H9 (cell line): Measurements from ENCODE around the gene PTCH1. TPM values are rescaled to one million over a fixed set of nuclear protein-coding genes. Genes with fewer than 3 reads are reported as not detected.

Experiments
- DNase-seq: peaks from one replicate; pipeline ENCODE4 v3.0.0-alpha.2; 2017
- H2AFZ ChIP-seq: one replicate; pipeline ENCODE4 v1.6.1; 2013; ENCODE audit warnings: mild to moderate bottlenecking, low read length, control low read depth, moderate library complexity
- H2AK5ac ChIP-seq: 2 replicates; pipeline ENCODE4 v1.6.1; 2013; ENCODE audit warnings: low read length, control low read depth, mixed read lengths; ENCODE audit not compliant: insufficient read length
- H2BK120ac ChIP-seq: one replicate; pipeline ENCODE4 v1.6.1; 2013; ENCODE audit warnings: low read depth, mild to moderate bottlenecking, low read length, control low read depth, inconsistent platforms; ENCODE audit not compliant: poor library complexity, severe bottlenecking
- H2BK12ac ChIP-seq: 2 replicates; pipeline ENCODE4 v1.6.1; 2013; ENCODE audit warnings: low read length, control low read depth, mixed read lengths, low read depth; ENCODE audit not compliant: insufficient read length
- H2BK15ac ChIP-seq: 2 replicates; pipeline ENCODE4 v1.6.1; 2013; ENCODE audit warnings: low read depth, low read length, control low read depth
- H2BK20ac ChIP-seq: one replicate; pipeline ENCODE4 v1.6.1; 2013; ENCODE audit warnings: low read depth, mild to moderate bottlenecking, low read length, control low read depth, inconsistent platforms; ENCODE audit not compliant: poor library complexity, severe bottlenecking
- H2BK5ac ChIP-seq: 2 replicates; pipeline ENCODE4 v1.6.1; 2013; ENCODE audit warnings: low read length, control low read depth, mixed read lengths; ENCODE audit not compliant: insufficient read length
- H3K14ac ChIP-seq: 2 replicates; pipeline ENCODE4 v1.6.1; 2013; ENCODE audit warnings: low read length, control low read depth; ENCODE audit not compliant: insufficient read depth
- H3K18ac ChIP-seq: 2 replicates; pipeline ENCODE4 v1.6.1; 2013; ENCODE audit warnings: low read depth, mild to moderate bottlenecking, mixed read lengths, low read length, control low read depth; ENCODE audit not compliant: insufficient read length
- H3K23ac ChIP-seq: 2 replicates; pipeline ENCODE4 v1.6.1; 2013; ENCODE audit warnings: low read length, control low read depth, mixed read lengths, low read depth; ENCODE audit not compliant: insufficient read length
- H3K23me2 ChIP-seq: 2 replicates; pipeline ENCODE4 v1.6.1; 2013; ENCODE audit warnings: low read depth, mild to moderate bottlenecking, mixed read lengths, low read length, control low read depth; ENCODE audit not compliant: insufficient read length, poor library complexity, severe bottlenecking
- H3K27ac ChIP-seq: 2 replicates; pipeline ENCODE4 v1.5.1; 2013; ENCODE audit warnings: low read length, control low read depth, mixed read lengths, low read depth; ENCODE audit not compliant: insufficient read length
- H3K27me3 ChIP-seq: 2 replicates; pipeline ENCODE4 v1.6.1; 2013; ENCODE audit warnings: low read length, control low read depth, inconsistent platforms; ENCODE audit not compliant: insufficient read depth
- H3K4ac ChIP-seq: 2 replicates; pipeline ENCODE4 v1.6.1; 2013; ENCODE audit warnings: low read depth, mild to moderate bottlenecking, control low read depth, inconsistent platforms, low read length, moderate library complexity
- H3K4me1 ChIP-seq: 2 replicates; pipeline ENCODE4 v1.6.1; 2013; ENCODE audit warnings: low read length, control low read depth, inconsistent platforms; ENCODE audit not compliant: insufficient read depth
- H3K4me2 ChIP-seq: 2 replicates; pipeline ENCODE4 v1.6.1; 2013; ENCODE audit warnings: low read length, control low read depth, mixed read lengths; ENCODE audit not compliant: insufficient read length, insufficient read depth
- H3K56ac ChIP-seq: 2 replicates; pipeline ENCODE4 v1.6.1; 2013; ENCODE audit warnings: low read depth, mild to moderate bottlenecking, mixed read lengths, low read length, control low read depth; ENCODE audit not compliant: insufficient read length
- H3K79me1 ChIP-seq: 2 replicates; pipeline ENCODE4 v1.6.1; 2013; ENCODE audit warnings: low read depth, mild to moderate bottlenecking, moderate library complexity, low read length, control low read depth, inconsistent platforms; ENCODE audit not compliant: insufficient read depth, poor library complexity, severe bottlenecking
- H3K79me2 ChIP-seq: 2 replicates; pipeline ENCODE4 v1.6.1; 2013; ENCODE audit warnings: low read length, control low read depth, inconsistent platforms; ENCODE audit not compliant: insufficient read depth
- H3K9ac ChIP-seq: 2 replicates; pipeline ENCODE4 v1.6.1; 2013; ENCODE audit warnings: low read length, control low read depth, mixed read lengths; ENCODE audit not compliant: insufficient read length; ENCODE audit errors: extremely low read depth
- H3K9me3 ChIP-seq: one replicate; pipeline ENCODE4 v1.6.1; 2013; ENCODE audit warnings: low read depth, low read length, inconsistent platforms; ENCODE audit not compliant: control insufficient read depth
- H3T11ph ChIP-seq: one replicate; pipeline ENCODE4 v1.6.1; 2013; ENCODE audit warnings: mild to moderate bottlenecking, low read length, control low read depth, inconsistent platforms
- H4K20me1 ChIP-seq: one replicate; pipeline ENCODE4 v1.6.1; 2013; ENCODE audit not compliant: control insufficient read depth, insufficient read length, insufficient read depth
- H4K5ac ChIP-seq: 2 replicates; pipeline ENCODE4 v1.6.1; 2013; ENCODE audit warnings: low read depth, mild to moderate bottlenecking, mixed read lengths, low read length, control low read depth; ENCODE audit not compliant: insufficient read length
- H4K8ac ChIP-seq: replicated peaks from 2 replicates; pipeline ENCODE4 v1.6.1; 2013; ENCODE audit warnings: low read length, control low read depth, mixed read lengths, low read depth; ENCODE audit not compliant: insufficient read length
- H4K91ac ChIP-seq: 2 replicates; pipeline ENCODE4 v1.6.1; 2013; ENCODE audit warnings: low read depth, mild to moderate bottlenecking, moderate library complexity, mixed read lengths, low read length, control low read depth; ENCODE audit not compliant: insufficient read length
- H3K27ac Mint-ChIP-seq, 3 experiments: 2 replicates in 2 of 3; 3 replicates in 1 of 3; pipeline ENCODE4 v1.8.0; 2020 to 2021; ENCODE audit warnings: mixed read lengths in 3 of 3, mild to moderate bottlenecking in 1 of 3, moderate library complexity in 1 of 3
- H3K27me3 Mint-ChIP-seq: 2 replicates; pipeline ENCODE4 v1.8.0; 2021; ENCODE audit warnings: low read depth, mild to moderate bottlenecking, moderate library complexity, mixed read lengths
- H3K36me3 Mint-ChIP-seq, 3 experiments: 2 replicates in 2 of 3; 3 replicates in 1 of 3; pipeline ENCODE4 v1.8.0; 2020 to 2021; ENCODE audit warnings: low read depth in 3 of 3, mixed read lengths in 3 of 3; ENCODE audit not compliant: insufficient read depth in 1 of 3
- H3K4me1 Mint-ChIP-seq, 2 experiments: 2 replicates each; pipeline ENCODE4 v1.8.0; 2020; ENCODE audit warnings: mixed read lengths in 2 of 2
- H3K4me3 Mint-ChIP-seq, 2 experiments: 2 replicates in 1 of 2; 3 replicates in 1 of 2; pipeline ENCODE4 v1.8.0; 2020 to 2021; ENCODE audit warnings: mild to moderate bottlenecking in 2 of 2, mixed read lengths in 2 of 2, moderate library complexity in 1 of 2
- H3K9me3 Mint-ChIP-seq, 2 experiments: 2 replicates in 1 of 2; 3 replicates in 1 of 2; pipeline ENCODE4 v1.8.0; 2020; ENCODE audit warnings: mild to moderate bottlenecking in 2 of 2, mixed read lengths in 2 of 2, moderate library complexity in 1 of 2
- WGBS: extraction: QIAGEN DNeasy Blood & Tissue Kit; methylation state at CpG from one replicate; pipeline ENCODE4 v1.1.7; 2013; ENCODE audit warnings: missing lambda C conversion rate, low lambda C conversion rate, mixed read lengths; ENCODE audit not compliant: insufficient read length; ENCODE audit errors: extremely low coverage; 5-methylcytosine and 5-hydroxymethylcytosine counted together
- total RNA-seq: library from RNA; stranded (reverse); gene quantifications from 2 replicates; pipeline ENCODE4 v1.2.1, GENCODE V29; 2021
- TF ChIP-seq, protein P1 (sequence below): fragments of 200-600 bp; sonication (generic); conservative IDR thresholded peaks from 3 replicates; pipeline ENCODE4 v1.8.0; 2021; ENCODE audit warnings: antibody characterized with exemption, mild to moderate bottlenecking

PTCH1 gene
- total RNA-seq, 1 experiment from 2014 or later = 9.1 TPM

- Histone ChIP-seq H2BK12ac (no peak overlapping the region), H3K4me1 (peaks cover 5% of the 10 kb centered on the region; the same call in 1 of the 2 replicates), H2AFZ (no peak overlapping the region), H3K4me2 (no peak overlapping the region), H3K23ac (no peak overlapping the region), H3K56ac (no peak overlapping the region), H3K79me2 (no peaks in the 10 kb centered on the region), H2BK15ac (no peak overlapping the region), H4K5ac (no peak overlapping the region), H2BK20ac (no peak overlapping the region), H3K9ac (no peak overlapping the region), H3K4ac (no peak overlapping the region), H3K27me3 (no peaks in the 10 kb centered on the region), H3K14ac (no peak overlapping the region), H2BK120ac (no peak overlapping the region), H4K20me1 (no peaks in the 10 kb centered on the region), H4K91ac (no peak overlapping the region), H3K9me3 (no peaks in the 10 kb centered on the region), H2AK5ac (no peak overlapping the region), H3K18ac (no peak overlapping the region), H3K23me2 (no peaks in the 10 kb centered on the region), H4K8ac (no peak overlapping the region), H3T11ph (no peak overlapping the region), H3K79me1 (no peaks in the 10 kb centered on the region), H2BK5ac (no peak overlapping the region), H3K27ac (no peak overlapping the region)
- no peak overlapping the region for H3K4me3 Mint-ChIP-seq
- TF ChIP-seq, protein P1, sequence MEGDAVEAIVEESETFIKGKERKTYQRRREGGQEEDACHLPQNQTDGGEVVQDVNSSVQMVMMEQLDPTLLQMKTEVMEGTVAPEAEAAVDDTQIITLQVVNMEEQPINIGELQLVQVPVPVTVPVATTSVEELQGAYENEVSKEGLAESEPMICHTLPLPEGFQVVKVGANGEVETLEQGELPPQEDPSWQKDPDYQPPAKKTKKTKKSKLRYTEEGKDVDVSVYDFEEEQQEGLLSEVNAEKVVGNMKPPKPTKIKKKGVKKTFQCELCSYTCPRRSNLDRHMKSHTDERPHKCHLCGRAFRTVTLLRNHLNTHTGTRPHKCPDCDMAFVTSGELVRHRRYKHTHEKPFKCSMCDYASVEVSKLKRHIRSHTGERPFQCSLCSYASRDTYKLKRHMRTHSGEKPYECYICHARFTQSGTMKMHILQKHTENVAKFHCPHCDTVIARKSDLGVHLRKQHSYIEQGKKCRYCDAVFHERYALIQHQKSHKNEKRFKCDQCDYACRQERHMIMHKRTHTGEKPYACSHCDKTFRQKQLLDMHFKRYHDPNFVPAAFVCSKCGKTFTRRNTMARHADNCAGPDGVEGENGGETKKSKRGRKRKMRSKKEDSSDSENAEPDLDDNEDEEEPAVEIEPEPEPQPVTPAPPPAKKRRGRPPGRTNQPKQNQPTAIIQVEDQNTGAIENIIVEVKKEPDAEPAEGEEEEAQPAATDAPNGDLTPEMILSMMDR = no peak
- peaks cover 13 to 16% of the 10 kb centered on the region in 2 experiments for H3K4me1 Mint-ChIP-seq
- H3K27me3 Mint-ChIP-seq = peaks cover 37% of the 10 kb centered on the region
- DNase-seq = no peak
- H3K36me3 Mint-ChIP-seq = no peaks in the 10 kb centered on the region; a peak in 1 of 7 replicates
- H3K9me3 Mint-ChIP-seq = peaks cover 0 to 2% of the 10 kb centered on the region in 2 experiments; a peak in 2 of 5 replicates
- H3K27ac Mint-ChIP-seq = no peak overlapping the region
- WGBS = no CpG with 5 or more reads among the region's 7 CpGs
Measured at GRCh38 chr9:95436416-95436815, 80.4 kb downstream of the PTCH1 start.
